Medulla oblongata (tissue), 1 donor: ENCODE measurements around the gene RBM26.
"Not testable (repeated sequence)": the region's sequence is repeated elsewhere in the genome, so short reads cannot be mapped to it uniquely, and the experiment has no call there.

Experiments used
- DNase-seq: peaks from one replicate; pipeline ENCODE4 v3.0.0-alpha.2; 2015; ENCODE audit errors: extremely low spot score

Gene RBM26

GRCh38 chr13:79279735-79280134 lies 126.3 kb downstream of the RBM26 start:
- not testable (repeated sequence) for DNase-seq

- DNase-seq = no peak
Observed at GRCh38 chr13:79273045-79273444, 133.0 kb downstream of the RBM26 start.

DNA sequence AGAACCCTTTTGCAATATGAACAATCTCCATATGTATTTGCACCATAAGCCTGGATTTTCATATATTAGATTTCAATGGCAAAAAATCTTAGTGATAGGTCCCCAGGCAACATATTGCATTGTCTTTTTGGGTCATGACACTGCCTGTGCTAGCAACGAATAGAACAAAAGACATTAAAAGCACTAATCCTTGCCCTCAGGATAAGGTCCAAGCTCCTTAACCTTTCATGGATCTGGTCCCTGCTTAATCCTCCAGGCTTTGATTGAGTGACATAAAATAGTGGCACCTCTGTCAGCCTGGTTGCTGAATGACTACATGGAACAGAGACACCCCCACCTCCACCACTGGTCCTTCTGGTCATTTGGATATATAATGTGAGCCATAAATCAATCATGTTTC lies 134.4 kb downstream of the RBM26 start:
- DNase-seq = no peak

GRCh38 chr13:79270859-79271258 lies 135.2 kb downstream of the RBM26 start:
- no peak for DNase-seq
